ENCODE measurements around the gene MYO5B.

The MYO5B gene

DNA sequence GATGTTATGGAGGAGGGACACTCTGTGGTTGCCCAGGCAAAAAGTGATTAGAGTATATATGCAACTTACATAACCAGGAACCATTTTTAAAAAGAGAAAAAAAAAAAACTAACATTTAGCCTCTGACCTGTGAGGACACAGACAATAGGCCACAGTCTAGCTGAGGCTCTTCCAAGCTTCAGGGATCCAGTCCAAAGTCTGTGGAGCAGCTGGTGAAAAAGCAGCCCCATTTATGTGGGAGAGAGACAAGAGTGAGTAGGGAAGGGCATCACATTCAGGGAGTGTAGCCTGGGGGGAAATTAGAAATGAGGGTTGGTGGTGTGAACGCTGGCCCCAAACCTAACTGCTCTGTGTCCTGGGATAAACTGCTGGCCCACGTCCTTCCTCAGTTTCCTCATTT is 122.8 kb downstream of the MYO5B start:
- TF ChIP-seq, protein P1, sequence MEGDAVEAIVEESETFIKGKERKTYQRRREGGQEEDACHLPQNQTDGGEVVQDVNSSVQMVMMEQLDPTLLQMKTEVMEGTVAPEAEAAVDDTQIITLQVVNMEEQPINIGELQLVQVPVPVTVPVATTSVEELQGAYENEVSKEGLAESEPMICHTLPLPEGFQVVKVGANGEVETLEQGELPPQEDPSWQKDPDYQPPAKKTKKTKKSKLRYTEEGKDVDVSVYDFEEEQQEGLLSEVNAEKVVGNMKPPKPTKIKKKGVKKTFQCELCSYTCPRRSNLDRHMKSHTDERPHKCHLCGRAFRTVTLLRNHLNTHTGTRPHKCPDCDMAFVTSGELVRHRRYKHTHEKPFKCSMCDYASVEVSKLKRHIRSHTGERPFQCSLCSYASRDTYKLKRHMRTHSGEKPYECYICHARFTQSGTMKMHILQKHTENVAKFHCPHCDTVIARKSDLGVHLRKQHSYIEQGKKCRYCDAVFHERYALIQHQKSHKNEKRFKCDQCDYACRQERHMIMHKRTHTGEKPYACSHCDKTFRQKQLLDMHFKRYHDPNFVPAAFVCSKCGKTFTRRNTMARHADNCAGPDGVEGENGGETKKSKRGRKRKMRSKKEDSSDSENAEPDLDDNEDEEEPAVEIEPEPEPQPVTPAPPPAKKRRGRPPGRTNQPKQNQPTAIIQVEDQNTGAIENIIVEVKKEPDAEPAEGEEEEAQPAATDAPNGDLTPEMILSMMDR (IDR thresholded peaks at IDR 0.05; ENCODE audit: control insufficient read depth, insufficient read depth, low read depth, low read length, missing control alignments), result no peak
- no peak for DNase-seq (ENCODE audit: low read depth)
- no peak overlapping the region for H3K4me3 ChIP-seq (ENCODE audit: control insufficient read depth, low read depth, low read length)

DNA sequence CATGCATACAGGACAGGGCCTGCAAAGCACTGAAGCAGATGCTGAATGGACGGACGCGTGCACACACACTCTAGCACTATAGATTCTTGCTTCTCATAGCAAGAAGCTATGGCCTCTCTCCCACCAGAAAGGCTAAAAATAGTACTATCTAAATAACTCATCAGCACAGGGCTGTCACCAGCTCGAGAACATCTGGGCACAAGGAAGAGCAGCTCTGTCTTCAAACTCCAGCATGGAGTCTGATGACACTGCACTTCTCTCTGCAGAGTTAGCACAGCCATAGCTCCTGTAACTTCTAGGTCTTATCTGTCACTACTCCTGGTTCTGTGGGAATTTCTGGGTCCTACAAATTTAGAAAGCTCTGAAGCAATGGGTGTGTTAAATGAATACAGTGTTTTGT is 123.5 kb downstream of the MYO5B start:
- TF ChIP-seq, protein P1 (IDR thresholded peaks at IDR 0.05; ENCODE audit: control insufficient read depth, insufficient read depth, low read depth, low read length, missing control alignments), result no peak
- DNase-seq (ENCODE audit: low read depth), result no peak
- H3K4me3 ChIP-seq (ENCODE audit: control insufficient read depth, low read depth, low read length), result no peak overlapping the region

DNA sequence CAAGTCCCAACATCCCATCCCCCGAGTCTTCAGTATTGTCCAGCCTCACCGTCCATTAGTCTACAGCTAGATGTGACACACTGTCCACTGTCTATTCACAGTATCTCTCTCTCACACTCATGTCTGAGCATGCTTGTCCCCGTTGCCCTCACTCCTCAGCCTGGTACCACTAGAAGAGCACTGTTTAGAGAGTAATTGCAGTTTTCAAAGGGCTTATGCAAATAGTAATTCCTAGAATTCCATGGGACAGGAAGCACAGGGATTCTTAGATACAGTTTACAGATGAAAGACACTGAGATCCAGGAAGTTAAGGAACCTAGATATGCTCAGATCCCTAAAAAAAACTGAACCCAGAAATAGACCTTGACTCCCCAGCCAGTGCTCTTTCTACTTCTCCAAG is 125.5 kb downstream of the MYO5B start:
- DNase-seq (ENCODE audit: low read depth), result no peak
- TF ChIP-seq, protein P1 (IDR thresholded peaks at IDR 0.05; ENCODE audit: control insufficient read depth, insufficient read depth, low read depth, low read length, missing control alignments), result no peak
- H3K4me3 ChIP-seq (ENCODE audit: control insufficient read depth, low read depth, low read length), result no peak overlapping the region

DNA sequence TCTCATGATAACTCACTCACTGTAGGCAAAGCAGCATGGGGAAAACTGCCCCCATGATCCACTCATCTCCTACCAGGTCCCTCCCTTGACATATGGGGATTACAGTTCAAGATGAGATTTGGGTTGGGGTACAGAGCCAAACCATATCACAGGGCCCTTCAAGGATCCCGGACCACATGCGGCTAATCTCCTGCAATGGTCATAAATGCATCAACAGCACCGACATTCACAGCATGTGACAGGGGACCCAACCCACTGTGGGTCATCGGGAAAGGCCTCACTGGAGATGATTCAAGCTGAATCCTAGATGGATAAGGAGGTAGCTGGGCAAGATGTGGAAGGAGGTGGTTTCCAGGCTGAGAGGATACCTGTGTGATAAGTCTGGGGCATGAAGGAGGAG is 129.4 kb downstream of the MYO5B start:
- H3K4me3 ChIP-seq (ENCODE audit: control insufficient read depth, low read depth, low read length), result no peak overlapping the region
- DNase-seq (ENCODE audit: low read depth), result no peak
- TF ChIP-seq, protein P1 (IDR thresholded peaks at IDR 0.05; ENCODE audit: control insufficient read depth, insufficient read depth, low read depth, low read length, missing control alignments), result no peak

DNA sequence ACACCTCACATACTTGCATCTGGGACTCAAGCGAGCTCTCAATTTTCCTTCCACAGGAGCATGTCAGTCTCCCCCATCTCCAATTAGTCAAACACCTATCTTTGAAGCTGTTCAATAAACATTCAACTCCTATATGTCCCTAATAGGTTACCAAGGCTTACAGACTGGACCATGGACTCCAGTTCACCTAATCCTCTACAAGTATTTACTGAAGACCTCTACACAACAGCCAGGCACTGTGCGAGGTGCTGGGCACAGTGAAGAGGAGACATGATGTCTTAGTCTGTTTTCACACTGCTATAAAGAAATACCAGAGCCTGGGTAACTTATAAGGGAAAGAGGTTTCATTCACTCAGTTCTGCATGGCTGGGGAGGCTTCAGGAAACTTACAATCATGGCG is 129.9 kb downstream of the MYO5B start:
- no peak overlapping the region for H3K4me3 ChIP-seq (ENCODE audit: control insufficient read depth, low read depth, low read length)
- TF ChIP-seq, protein P1 (IDR thresholded peaks at IDR 0.05; ENCODE audit: control insufficient read depth, insufficient read depth, low read depth, low read length, missing control alignments), result no peak
- DNase-seq (ENCODE audit: low read depth), result no peak

DNA sequence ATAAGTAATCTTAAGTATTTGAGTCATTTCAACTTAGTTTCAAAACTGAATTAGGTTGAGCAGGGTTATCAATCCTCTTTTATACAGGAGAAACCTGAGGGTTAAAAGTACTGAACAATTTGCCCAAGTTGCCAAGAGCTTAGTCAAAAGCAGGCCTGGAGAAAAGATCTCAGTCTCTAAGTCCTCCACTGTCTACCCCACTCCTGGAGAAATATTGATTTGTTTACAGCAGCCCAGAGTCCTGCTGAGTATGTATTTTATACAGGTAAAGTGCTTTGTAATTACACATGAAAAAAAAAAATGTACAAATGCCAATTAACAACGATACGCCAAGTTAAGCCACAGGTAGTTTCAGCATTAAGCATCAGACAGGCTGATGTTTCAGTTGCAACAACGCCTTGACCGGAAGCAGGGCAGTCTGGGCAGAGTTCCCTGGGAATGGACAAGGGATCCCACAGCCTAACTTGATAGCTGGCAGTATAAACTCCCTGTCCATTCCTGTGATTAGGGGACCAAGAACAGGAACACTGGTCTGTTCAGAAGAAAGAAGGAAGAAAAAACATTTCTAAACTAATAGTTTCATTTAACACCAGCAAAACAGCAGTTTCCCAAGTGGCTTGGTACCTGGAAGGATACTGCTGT is 132.9 kb downstream of the MYO5B start:
- no peak for DNase-seq (ENCODE audit: low read depth)
- H3K4me3 ChIP-seq (ENCODE audit: control insufficient read depth, low read depth, low read length), result no peak overlapping the region
- TF ChIP-seq, protein P1 (IDR thresholded peaks at IDR 0.05; ENCODE audit: control insufficient read depth, insufficient read depth, low read depth, low read length, missing control alignments), result no peak

Data from AG09309 (cell line).